NCI-H2081 treated with DMSO at 0.1 percent for 48 hours (cell line): ENCODE data around the gene TMEM182.

ENCODE experiments used
- DNase-seq: peaks from one replicate; lab custom pipeline; 2025; lab: John Stamatoyannopoulos, UW

Gene TMEM182

DNA sequence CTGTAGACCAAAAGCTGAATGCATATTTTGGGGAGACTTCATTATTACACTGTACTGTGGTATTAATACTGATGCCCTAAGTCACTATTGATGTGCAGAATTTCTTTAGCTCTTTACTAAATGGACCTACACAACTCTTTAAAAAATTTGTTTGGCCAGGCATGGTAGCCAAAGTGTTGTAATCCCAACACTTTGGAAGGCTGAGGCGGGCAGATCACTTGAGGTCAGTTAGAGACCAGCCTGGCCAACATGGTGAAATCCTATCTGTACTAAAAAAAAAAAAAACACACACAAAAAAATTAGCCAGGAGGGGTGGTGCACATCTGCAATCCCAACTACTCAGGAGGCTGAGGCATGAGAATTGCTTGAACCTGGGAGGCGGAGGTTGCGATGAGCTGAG, 6.4 kb downstream of the TMEM182 start:
- DNase-seq: no peak

DNA sequence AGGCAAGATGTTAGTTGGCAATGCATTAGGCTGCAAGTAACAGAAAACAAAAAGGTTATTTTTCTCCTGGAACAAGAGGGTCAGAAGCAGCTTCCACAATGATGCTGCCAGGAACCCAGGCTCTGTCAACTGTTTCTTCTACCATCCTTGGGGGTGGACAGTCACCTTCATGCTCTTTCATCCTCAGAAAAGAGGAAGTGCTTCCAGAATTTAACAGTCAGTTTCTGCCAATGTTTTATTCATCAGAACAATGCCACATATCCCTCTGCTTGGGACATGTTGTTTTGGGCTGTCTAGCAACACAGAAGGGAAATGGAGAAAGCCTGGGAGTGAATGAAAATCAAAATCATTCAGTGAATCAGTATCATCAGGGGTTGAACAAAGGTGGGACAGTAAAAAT, 7.1 kb downstream of the TMEM182 start:
- DNase-seq: no peak

DNA sequence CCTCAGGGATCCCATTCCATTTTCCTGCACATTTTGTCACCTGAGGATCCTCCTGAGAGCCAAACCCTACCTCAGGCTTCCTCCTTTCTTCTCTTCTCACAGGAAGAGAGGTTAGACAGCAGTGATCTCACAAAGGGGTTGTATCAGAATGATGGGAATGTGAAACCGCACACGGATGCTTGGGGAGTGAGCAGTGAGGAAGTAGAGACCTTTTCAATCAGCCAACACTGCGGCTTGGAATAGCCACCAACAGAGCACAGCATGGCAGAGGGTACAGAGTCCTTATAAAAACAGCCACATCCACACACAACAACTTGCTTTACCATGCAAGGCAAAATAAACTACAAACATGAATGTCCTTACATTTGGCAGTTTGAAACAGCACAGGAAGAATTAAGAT, 8.7 kb downstream of the TMEM182 start:
- no peak for DNase-seq

DNA sequence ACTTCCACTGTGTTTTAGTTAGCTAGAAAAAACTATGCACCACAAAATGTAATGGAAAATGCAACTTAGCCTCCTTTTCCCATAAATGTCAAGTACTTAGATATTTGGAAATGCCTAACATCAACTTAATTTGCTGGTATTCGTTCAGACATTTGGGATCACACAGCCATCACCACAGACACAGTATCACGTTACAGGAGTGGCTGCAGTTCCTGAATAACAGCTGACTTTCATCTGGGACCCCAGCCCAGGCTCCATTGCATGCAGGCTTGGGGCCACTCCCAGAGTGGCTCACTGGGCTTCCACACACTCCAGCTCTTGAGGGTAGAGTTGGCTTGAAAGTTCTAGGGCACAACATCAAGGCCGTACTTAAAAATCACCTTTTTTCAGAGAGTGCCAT, 9.3 kb downstream of the TMEM182 start:
- DNase-seq: no peak

DNA sequence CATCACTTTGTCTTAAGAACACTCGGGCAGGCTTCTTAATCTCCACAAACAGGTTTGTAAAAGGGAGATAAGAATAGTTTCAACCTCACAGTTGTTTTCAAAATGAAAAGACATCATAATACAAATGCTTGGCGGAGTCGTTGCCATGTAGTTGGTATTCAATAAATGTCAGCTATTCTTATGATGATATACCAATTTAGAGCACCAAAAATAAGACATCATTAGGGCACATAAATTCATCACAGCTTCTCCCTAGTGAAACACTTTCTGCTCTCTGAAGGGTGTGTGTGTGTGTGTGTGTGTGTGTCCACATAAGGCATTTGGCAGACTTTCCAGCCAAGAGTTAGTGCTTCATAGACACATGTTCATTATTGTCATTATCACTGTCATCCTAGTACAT, 10.8 kb downstream of the TMEM182 start:
- no peak for DNase-seq

DNA sequence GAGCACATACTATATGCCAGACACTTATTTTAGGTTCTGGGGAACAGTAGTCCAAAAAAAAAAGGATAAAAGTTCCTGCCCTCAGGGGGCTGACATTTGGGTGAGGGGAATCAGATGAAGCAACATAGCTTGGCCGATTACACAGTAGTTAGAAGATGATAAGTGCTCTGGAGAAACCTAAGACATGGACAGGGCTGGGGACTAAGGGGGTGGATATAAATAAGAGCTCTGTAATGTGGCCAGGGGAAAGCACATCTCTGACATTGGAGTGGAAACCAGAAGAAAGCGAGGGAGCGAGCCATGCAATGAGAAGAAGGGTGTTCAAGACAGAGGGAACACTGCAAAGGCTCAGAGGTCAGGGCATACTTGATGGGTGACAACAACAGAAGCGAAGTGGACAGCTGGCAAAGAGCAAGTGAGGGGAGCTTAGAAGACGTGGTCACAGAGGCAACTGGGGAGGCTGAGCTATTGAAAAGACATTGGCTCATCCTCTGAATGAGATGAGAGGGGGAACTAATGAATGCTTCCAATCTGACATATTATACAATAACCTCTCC, 11.4 kb downstream of the TMEM182 start:
- no peak for DNase-seq

DNA sequence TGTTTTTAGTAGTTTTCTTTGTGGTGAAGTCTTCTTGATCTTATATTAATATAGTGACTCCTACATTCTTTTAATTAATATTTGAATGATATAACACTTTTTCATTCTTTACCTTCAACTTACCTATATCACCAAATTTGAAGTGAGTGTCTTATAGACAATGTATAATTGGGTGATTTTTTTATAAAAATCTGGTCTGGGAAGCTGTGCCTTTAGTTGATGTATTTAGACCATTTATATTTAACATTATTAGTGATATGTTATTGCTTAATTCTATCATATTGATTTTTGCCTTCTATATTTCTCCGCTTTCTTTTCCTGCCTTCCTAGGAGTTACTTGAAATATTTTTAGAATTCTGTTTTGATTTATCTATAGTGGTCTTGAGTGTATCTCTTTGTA, 16.4 kb downstream of the TMEM182 start:
- no peak for DNase-seq

DNA sequence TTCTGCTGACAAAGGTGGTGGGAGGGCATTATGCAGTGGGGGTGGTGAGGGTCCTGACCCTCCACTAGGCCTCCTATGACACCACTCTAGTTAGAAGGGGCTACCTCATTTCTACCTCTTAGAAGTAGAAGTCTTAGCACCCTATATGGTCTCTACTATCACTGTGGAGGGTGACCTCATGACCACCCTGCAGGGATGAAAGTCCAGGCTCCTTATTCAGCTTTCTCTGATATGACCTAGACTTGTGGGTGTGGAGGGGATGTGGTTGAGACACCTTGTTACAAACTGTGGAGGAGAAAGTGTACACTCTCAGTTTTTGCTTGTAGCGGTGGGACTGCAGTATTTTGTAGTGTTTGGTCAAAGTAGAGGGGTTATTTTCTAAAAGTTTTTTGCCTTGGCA, 18.6 kb downstream of the TMEM182 start:
- no peak for DNase-seq

DNA sequence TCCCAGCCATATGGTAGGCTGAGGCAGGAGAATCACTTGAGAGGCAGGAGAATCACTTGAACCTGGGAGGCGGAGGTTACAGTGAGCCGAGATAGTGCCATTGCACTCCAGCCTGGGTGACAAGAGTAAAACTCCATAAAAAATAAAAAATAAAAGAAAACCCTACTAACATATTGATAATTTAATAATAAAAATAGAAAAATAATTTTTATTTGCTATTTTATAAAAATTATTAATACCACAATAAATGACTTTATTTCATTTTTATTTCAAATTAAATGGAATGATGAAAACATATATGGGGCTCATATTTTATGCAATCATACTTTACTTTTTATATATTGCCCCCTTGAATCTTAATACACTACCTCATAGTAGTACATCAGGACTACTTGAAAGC, 20.4 kb downstream of the TMEM182 start:
- no peak for DNase-seq

DNA sequence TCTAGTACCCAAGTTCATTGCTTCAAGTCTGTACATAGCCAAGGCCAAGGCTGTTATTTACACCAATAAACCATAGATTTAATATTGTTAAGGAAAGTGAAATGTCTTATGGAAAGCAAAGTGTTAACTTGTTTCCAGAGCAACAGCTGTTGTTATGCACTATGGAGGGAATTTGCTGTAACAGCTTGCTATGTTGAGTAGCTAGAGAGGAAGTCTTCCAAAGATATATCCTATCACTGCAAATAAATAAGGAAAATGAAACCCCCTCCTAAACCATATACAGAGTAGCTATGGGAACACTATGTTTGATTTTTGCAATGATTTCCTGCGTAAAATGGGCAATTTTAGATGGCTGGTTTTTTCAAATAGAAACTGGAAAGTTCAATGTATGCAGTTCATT, 21.1 kb downstream of the TMEM182 start:
- DNase-seq: no peak

DNA sequence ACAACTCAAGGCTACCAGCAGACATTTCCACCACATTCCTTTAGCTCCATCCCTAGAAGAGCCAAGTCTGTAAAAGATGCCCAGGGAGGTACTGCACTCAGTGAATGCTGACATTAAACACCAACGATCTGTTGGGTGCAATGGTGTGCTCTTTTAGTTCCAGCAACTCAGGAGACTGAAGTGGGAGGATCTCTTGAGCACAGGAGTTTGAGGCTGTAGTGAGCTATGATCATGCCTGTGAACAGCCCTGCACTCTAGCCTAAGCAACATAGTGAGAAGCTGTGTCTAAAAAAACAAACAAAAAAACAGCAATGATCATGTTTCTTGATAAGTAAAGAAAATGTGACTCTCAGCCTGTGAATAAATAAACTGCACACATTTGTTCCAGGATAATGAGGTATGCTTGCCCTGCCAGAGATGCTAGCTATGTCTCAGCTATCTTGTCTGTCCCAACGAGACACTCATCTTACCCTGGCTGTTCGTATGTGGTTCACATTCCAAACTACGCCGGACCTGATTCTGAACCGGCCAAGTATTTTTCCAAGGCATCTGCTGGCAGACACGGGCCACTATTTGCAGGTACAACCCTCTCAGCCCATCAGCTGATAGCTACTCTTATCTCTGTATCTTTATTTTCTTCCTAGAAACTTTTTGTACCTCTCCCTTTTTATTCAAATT, 21.8 kb downstream of the TMEM182 start:
- no peak for DNase-seq

DNA sequence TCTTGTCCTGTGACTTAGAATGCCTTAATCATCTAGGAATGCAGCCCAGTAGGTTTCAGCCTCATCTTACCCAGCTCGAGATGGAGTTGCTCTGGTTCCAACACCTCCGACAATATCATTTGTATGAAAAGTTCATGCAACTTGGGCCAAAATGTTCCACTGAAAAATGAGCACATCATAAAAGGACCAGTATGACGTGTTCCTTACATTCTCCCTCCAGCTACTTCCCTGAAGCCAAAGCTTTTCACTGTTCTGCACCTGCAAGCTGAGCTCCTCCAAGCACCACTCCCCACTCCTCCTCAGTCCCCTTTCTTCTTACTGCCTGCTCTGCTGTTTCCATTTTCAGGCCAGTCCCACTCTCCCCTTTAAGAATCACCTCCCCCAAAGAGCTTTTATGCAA, 23.1 kb downstream of the TMEM182 start:
- DNase-seq: no peak

DNA sequence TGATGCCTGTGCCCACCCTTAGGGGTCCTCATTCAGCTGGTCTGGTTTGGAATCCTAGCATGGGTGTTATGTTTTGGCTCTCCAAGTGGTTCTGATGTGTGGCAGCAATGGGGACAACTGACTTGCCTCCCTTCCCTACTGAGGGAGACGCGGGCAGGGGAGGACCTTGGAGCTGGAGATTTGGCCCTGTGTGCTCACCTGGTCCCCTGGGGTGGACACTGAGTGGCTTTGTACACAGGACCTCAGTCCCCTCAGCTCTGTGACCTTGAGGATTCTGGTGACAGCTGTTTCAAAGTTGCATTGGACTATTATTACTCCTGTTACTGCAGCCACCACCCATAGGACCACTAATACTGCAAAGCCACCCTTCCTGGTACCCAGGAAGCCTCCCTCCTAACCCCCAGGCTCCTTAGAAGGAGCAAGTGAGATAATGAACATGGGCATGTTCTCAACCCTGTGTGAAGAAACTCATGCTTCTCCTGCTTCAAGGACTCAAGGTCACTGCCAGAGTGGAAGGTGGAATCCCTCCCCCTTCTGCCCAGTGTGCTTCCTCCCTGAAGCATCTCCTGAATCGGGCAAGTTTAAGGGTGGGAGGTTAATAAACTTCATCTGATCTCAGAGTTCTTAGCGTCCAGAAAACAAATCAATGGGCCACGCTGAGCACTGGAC, 26.5 kb downstream of the TMEM182 start:
- DNase-seq: no peak

DNA sequence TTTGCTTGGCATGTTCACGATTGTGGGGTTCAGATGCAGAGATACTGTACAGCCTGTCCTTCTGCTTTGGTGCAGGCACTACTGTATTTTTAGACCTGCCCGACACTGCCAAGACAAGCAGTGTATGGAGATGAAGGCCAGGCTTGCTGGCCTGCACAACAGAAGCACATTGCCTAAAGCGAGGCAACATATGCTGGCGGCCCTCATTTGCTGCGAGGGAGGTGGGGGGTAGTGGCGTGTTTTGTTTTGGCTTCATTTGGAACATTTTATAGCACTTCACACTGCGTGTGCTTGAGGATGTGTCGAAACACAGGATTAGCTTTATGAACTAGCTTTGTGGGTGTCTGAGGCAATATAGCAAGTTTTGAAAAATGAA, 27.0 kb downstream of the TMEM182 start:
- no peak for DNase-seq

DNA sequence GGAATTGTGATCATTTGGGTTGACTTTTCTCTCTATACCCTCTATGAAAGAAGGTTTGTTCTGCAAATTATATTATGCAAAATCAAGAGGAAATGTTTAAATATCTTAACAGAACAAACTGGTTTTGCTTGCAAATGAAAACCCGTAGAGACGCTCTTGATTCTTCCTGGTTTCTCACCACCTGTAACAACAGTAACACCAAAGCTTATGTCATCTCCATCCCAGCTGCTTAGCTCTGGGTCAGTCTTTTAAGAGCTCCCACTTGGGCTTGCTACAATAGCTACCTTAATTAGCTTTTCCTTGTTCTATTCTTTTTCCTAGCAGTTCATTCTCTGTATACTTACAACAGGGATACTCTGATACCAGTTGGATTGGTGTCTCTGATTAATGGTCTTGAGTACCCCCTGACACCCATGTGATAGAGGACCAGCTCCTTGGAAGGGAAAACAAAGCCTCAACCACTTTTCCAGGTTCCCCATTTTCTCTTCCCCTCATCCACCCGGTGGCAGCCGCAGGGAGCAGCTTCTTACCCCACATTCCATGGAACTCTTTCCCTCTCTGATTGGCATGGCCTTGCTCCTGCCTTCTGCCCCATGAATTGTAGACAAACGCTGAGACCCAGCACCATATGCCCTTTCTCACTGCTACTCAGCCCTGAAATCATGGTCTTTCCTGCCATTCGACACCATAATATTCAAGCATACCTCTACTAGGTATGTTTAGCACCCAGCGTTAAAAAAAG, 27.7 kb downstream of the TMEM182 start:
- no peak for DNase-seq

DNA sequence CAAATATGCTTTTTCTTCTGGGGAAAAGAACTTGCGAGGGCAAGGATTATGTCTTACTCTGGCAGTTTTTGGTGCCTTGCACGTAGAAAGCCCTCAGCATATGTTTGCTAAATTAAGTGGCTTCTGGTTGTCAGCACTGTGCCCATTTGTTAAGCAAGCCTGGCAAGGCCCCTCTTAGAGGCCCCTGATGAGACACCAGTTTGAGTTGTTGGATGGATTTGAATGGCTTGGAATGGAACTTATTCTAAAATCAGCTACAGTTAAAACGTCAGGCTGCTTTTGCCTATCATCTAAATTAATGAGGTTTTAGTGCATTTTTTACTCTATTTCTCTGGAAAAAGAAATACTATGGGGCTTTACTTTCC, 28.2 kb downstream of the TMEM182 start:
- no peak for DNase-seq

DNA sequence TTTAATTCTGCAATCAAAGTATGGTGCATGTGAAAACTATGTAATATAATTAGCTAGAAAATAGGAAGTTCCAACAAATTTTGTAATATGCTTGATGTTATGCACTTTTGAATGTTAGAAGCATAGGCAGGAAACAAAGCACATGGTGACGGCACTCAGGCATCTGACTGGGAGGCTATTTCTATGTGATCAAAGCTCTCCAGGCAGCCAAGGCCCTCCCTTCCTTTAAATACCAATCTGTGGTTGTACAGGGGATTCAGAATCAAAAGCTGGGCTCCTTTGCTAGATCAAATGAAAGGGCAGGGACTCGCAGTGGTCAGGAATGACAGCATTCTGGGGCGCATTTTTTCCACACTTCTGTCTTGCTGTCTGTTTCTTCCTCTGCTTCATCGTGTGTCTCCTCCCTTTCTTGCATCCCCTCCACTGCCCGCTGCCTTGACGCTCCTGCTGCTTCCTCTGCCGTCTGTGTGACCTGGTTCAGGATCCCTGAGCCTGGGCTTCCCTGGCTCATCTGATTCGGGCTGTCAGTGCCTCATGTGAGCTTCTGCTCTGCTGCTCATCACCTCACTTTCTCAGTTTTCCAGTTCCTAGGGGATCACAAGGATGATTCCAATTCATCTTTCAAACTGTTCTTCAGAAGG, 30.9 kb downstream of the TMEM182 start:
- DNase-seq: no peak

DNA sequence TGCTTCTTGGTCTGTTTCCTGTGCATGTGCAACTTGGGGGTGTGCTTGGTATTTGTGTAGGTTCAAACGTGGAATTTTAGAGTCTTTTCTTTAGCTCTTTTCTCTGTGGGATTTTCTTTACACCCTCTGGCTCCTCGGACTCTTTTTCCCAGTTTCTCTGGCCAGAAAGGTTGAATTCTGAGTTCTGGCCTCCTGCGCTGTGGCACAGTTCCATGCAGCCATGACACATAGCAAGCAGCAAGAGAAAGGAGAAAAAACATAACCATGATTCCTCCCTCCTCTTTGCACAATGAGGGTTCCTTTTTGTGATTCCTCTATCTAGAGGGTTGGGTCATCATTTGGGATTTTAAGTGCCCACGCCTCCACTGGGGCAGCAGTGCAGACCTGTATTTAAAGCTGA, 33.8 kb downstream of the TMEM182 start:
- DNase-seq: no peak

DNA sequence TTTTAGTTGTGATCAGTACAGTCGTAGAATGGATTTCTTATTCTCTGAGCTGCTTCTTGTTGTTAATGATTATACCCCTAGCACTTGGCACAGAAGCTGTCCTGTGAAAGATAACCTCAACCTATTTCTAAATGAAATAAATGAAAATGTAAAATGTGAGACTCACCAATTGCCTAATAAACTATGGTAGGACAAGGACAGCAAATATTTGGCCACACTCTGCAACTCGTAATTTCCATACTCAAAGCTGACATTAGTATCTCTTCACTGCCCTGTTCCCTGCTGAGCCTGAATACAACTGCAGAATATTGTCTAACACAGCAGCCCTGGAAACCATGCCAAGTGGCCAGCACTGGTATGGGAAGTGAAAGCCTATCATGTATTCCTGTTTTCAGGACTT, 34.5 kb downstream of the TMEM182 start:
- no peak for DNase-seq

DNA sequence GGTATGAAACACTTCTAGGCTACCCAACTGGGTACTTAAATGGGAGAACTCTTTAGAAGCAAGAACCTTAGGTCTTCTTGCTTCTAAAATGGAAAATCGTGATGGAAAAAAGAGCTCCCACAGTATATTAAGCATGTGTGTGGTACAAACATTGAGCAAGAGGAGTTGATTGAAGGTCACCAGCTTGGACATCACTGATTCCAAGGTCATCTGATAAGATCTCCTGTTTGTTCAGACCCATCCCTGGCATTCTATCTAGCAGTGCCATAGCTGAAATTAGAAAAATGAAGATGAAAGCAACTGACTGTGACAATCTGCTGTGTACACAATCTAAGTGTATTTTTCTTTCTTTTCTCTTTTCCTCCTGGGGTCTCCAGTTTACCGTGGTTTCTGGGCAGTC, 35.7 kb downstream of the TMEM182 start:
- DNase-seq: no peak

DNA sequence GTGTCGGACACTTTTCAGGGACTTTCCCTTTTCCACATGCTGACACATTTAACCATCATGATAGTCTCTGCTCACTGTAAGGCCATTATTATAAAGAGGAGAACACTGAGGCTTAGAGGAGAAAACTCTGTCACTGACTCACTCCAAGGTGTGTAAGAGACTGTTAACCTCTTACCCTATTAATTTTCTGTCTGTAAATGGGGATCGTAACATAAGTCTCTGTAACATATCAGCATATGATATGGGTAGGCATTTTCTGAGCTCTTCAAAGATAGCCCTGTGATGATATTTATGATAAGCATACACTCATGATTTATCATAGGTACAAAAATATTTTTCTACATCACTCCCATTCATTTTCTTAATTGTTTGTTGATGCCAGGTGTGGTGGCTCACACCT, 36.4 kb downstream of the TMEM182 start:
- no peak for DNase-seq

DNA sequence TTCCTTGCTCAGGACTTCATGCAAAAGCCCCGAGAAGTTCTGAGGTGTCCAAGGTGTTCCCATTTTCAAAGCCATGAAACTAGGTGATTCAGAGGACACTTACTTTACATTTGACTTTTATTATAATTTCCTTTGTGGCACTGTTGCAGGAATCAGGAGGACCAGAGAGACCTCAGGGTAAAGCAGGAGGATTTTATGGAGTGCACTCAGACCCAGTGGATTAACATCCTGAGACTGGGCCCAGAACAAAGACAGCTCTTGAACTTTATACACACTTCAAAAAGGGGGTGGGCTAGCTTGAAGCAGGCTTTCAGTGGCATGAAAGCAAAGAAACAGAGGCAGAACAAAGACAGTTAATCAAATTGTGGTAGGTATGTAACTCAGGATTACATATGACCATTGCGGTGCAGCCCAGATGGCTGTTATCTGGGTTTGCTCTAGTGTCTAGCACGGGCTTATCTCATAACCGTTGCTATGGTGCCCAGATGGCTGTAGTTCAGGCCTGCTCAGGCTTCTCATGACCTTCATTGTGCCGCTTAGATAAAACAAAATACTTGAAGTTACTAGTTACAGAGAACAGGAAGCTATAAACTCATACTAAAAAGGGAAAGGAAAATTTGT, 39.4 kb downstream of the TMEM182 start:
- no peak for DNase-seq
